ENCODE results near the gene EFL1. TPM values are rescaled to one million over a fixed set of nuclear protein-coding genes. Genes with fewer than 3 reads are reported as not detected.

The EFL1 gene
- total and polyA plus RNA-seq, 10 of the 15 experiments (the other 5 are each of a cell fraction or from before 2014, with no cell fraction given): 6.2 to 42.3 (median 24.7) TPM

DNA sequence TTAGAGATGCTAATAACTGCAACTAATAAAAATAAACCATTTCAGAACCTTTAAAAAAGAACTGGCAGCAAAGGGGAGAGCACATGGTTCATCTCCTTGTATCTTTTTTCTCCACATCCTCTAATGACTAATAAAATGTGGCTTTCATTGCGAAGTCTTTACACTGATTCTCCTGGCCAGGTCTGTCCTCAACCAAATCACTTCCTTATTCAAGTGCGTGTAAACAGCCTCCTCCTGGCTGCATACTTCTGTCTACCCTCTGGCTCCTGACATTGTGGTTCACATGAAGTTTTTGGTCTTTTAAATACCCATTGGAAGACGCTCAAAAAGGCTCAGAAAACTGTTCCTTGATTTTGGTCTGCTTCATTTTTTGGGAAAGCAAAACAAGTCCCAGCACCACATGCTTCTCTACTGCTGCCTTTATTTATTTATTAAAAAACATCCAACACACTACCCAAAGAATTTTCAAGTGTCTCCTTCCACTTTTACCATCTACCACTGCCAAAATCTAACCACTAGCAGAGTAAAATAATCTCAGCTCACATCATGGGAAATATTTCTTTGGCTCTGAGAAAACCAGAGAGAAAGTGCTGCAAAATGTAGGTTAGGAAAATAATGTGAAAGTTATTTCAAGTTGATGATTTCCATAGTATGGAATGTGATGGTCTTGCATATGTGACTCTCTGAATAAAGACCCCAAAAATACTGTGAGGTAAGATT is 85.1 kb downstream of the EFL1 start:
- no TSS peak for BruUV-seq (replicated peaks)
- 55% methylated on average over 3 of the region's 3 CpGs for WGBS (ENCODE audit: insufficient coverage, insufficient replicate concordance, low lambda C conversion rate, missing lambda C conversion rate)

DNA sequence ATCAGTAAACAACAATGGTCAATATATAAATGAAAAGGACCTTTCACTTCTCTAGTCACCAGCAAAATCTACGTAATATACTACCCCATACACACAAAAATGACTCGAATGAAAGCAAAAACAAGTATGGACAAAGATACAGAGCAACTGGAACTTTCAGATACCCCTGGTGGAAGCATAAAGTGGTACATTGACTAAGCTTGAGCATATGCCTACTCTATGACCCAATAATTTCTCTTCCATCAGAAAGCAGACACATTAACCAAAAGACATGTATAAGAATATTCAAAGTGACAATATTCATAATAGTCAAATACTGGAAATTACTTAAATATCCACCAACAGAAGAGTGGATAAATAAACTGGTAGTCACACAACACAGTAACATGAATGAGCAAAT is 86.0 kb downstream of the EFL1 start:
- POLR2A ChIA-PET: no interaction called here
- CTCF ChIA-PET: interaction anchor here (1.5 kb wide), 1 partner anchor 34 kb away, joined by 3 read pairs; no protein-coding TSS in a partner anchor
- WGBS (ENCODE audit: insufficient coverage, insufficient replicate concordance, low lambda C conversion rate, missing lambda C conversion rate): 67% methylated on average over 2 of the region's 2 CpGs
- H3K79me2 ChIP-seq (ENCODE audit: control insufficient read depth, insufficient read depth, low read length): no peaks in the 10 kb centered on the region
- H3K36me3 ChIP-seq (ENCODE audit: control insufficient read depth in 2 of 2, insufficient read depth in 2 of 2, low read length in 1 of 2): no peaks in the 10 kb centered on the region; a peak in 1 of 4 replicates
- H3K4me1 ChIP-seq (ENCODE audit: control insufficient read depth, insufficient read depth, low read length): no peaks in the 10 kb centered on the region
- H3K9me3 ChIP-seq (replicated peaks; ENCODE audit: control insufficient read depth, insufficient read depth, low read length): no peaks in the 10 kb centered on the region
- H3K4me2 ChIP-seq (ENCODE audit: control insufficient read depth, insufficient read depth): no peak overlapping the region
- in situ Hi-C loops (cut with MboI): no loop called here
- H3K27me3 ChIP-seq (replicated peaks in 1 of 2; ENCODE audit: control insufficient read depth in 2 of 2, insufficient read depth in 2 of 2, low read length in 1 of 2): no peaks in the 10 kb centered on the region
- no peak overlapping the region for H3K27ac ChIP-seq (ENCODE audit: control insufficient read depth, insufficient read depth)
- no TSS peak for BruUV-seq (replicated peaks)
- ATAC-seq (peak; percentile 56), DNase-seq (ENCODE audit: low read depth, low spot score) (no peak), FAIRE-seq (no peak)
- no peaks in the 10 kb centered on the region for H4K20me1 ChIP-seq (ENCODE audit: control insufficient read depth, insufficient read depth)
- RAD21 ChIA-PET (ENCODE audit: unreplicated experiment): interaction anchor here (1.0 kb wide), 1 partner anchor 68 kb away, joined by 3 read pairs; no protein-coding TSS in a partner anchor
- SMC1A ChIA-PET (ENCODE audit: uncharacterized antibody, unreplicated experiment): interaction anchor here (0.7 to 1.4 kb wide), 2 partner anchors 9 to 20 kb away, joined by 3 read pairs; no protein-coding TSS in a partner anchor
- intact Hi-C loops (cut with micrococcal nuclease; ENCODE audit: unreplicated experiment): no loop called here
- no peak overlapping the region for H3K9ac ChIP-seq (ENCODE audit: control insufficient read depth, insufficient read depth, low read length)
- no peak overlapping the region for H3K4me3 ChIP-seq
- H2AFZ ChIP-seq (ENCODE audit: control insufficient read depth, low read depth, low read length): no peak overlapping the region
- TF ChIP-seq RBBP5 (conservative IDR thresholded peaks at IDR 0.05) (no peak), NFXL1 (IDR thresholded peaks at IDR 0.05; ENCODE audit: borderline replicate concordance) (no peak), ZZZ3 (IDR thresholded peaks at IDR 0.05; ENCODE audit: control insufficient read depth, insufficient read length, low read depth) (no peak), CREM (IDR thresholded peaks at IDR 0.05; ENCODE audit: low read depth) (no peak)
- TF ChIP-seq, protein P1, sequence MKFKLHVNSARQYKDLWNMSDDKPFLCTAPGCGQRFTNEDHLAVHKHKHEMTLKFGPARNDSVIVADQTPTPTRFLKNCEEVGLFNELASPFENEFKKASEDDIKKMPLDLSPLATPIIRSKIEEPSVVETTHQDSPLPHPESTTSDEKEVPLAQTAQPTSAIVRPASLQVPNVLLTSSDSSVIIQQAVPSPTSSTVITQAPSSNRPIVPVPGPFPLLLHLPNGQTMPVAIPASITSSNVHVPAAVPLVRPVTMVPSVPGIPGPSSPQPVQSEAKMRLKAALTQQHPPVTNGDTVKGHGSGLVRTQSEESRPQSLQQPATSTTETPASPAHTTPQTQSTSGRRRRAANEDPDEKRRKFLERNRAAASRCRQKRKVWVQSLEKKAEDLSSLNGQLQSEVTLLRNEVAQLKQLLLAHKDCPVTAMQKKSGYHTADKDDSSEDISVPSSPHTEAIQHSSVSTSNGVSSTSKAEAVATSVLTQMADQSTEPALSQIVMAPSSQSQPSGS (IDR thresholded peaks at IDR 0.05; ENCODE audit: low read length): no peak
- TF ChIP-seq, protein P2, sequence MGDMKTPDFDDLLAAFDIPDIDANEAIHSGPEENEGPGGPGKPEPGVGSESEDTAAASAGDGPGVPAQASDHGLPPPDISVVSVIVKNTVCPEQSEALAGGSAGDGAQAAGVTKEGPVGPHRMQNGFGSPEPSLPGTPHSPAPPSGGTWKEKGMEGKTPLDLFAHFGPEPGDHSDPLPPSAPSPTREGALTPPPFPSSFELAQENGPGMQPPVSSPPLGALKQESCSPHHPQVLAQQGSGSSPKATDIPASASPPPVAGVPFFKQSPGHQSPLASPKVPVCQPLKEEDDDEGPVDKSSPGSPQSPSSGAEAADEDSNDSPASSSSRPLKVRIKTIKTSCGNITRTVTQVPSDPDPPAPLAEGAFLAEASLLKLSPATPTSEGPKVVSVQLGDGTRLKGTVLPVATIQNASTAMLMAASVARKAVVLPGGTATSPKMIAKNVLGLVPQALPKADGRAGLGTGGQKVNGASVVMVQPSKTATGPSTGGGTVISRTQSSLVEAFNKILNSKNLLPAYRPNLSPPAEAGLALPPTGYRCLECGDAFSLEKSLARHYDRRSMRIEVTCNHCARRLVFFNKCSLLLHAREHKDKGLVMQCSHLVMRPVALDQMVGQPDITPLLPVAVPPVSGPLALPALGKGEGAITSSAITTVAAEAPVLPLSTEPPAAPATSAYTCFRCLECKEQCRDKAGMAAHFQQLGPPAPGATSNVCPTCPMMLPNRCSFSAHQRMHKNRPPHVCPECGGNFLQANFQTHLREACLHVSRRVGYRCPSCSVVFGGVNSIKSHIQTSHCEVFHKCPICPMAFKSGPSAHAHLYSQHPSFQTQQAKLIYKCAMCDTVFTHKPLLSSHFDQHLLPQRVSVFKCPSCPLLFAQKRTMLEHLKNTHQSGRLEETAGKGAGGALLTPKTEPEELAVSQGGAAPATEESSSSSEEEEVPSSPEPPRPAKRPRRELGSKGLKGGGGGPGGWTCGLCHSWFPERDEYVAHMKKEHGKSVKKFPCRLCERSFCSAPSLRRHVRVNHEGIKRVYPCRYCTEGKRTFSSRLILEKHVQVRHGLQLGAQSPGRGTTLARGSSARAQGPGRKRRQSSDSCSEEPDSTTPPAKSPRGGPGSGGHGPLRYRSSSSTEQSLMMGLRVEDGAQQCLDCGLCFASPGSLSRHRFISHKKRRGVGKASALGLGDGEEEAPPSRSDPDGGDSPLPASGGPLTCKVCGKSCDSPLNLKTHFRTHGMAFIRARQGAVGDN (IDR thresholded peaks at IDR 0.05): no peak

More for the DNA sequence above, 85.1 kb downstream of the EFL1 start:
- in situ Hi-C loops (cut with MboI): no loop called here
- Histone ChIP-seq H3K79me2 (ENCODE audit: control insufficient read depth, insufficient read depth, low read length) (no peaks in the 10 kb centered on the region), H3K27ac (ENCODE audit: control insufficient read depth, insufficient read depth) (no peak overlapping the region), H3K36me3 (ENCODE audit: control insufficient read depth in 2 of 2, insufficient read depth in 2 of 2, low read length in 1 of 2) (no peaks in the 10 kb centered on the region), H3K4me2 (ENCODE audit: control insufficient read depth, insufficient read depth) (no peak overlapping the region), H3K9me3 (replicated peaks; ENCODE audit: control insufficient read depth, insufficient read depth, low read length) (no peaks in the 10 kb centered on the region), H4K20me1 (ENCODE audit: control insufficient read depth, insufficient read depth) (no peaks in the 10 kb centered on the region), H3K4me1 (ENCODE audit: control insufficient read depth, insufficient read depth, low read length) (no peaks in the 10 kb centered on the region), H3K9ac (ENCODE audit: control insufficient read depth, insufficient read depth, low read length) (no peak overlapping the region), H3K4me3 (no peak overlapping the region), H3K27me3 (replicated peaks in 1 of 2; ENCODE audit: control insufficient read depth in 2 of 2, insufficient read depth in 2 of 2, low read length in 1 of 2) (no peaks in the 10 kb centered on the region), H2AFZ (ENCODE audit: control insufficient read depth, low read depth, low read length) (no peak overlapping the region)
- ChIA-PET CTCF (interaction anchor here (1.8 kb wide), 1 partner anchor 10 kb away, joined by 5 read pairs; no protein-coding TSS in a partner anchor), SMC1A (ENCODE audit: uncharacterized antibody, unreplicated experiment) (interaction anchor here (0.7 to 1.4 kb wide), 3 partner anchors 10 to 38 kb away, joined by 3 read pairs; no protein-coding TSS in a partner anchor), RAD21 (ENCODE audit: unreplicated experiment) (interaction anchor here (1.0 to 1.1 kb wide), 3 partner anchors 10 to 69 kb away, joined by 3 read pairs; no protein-coding TSS in a partner anchor), POLR2A (no interaction called here)
- intact Hi-C loops (cut with micrococcal nuclease; ENCODE audit: unreplicated experiment): no loop called here
- FAIRE-seq (no peak), ATAC-seq (peak; percentile 50; the same call in 2 of the 3 replicates), DNase-seq (ENCODE audit: low read depth, low spot score) (no peak)
- TF ChIP-seq RAD51 (IDR thresholded peaks at IDR 0.05): no peak
- TF ChIP-seq TCF12 (IDR thresholded peaks at IDR 0.05; ENCODE audit: low read depth, low read length): no peak
- TF ChIP-seq, protein P3, sequence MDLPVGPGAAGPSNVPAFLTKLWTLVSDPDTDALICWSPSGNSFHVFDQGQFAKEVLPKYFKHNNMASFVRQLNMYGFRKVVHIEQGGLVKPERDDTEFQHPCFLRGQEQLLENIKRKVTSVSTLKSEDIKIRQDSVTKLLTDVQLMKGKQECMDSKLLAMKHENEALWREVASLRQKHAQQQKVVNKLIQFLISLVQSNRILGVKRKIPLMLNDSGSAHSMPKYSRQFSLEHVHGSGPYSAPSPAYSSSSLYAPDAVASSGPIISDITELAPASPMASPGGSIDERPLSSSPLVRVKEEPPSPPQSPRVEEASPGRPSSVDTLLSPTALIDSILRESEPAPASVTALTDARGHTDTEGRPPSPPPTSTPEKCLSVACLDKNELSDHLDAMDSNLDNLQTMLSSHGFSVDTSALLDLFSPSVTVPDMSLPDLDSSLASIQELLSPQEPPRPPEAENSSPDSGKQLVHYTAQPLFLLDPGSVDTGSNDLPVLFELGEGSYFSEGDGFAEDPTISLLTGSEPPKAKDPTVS (IDR thresholded peaks at IDR 0.05; ENCODE audit: low read depth, low read length): no peak
- peak; percentile 51; the same call in 1 of the 2 replicates for TF ChIP-seq SPI1 (IDR thresholded peaks at IDR 0.05; ENCODE audit: borderline replicate concordance, insufficient read depth, low read depth, low read length)

Data from GM12878 (cell line).